Measurements from ENCODE around the gene CYP2W1.

The CYP2W1 gene

GRCh38 chr7:990352-990932 lies 7.5 kb downstream of the CYP2W1 start:
- Histone ChIP-seq H3K27ac (ENCODE audit: extremely low read depth, low read depth, low read length) (no peak overlapping the region), H3K4me3 (ENCODE audit: low read depth, low read length) (no peak overlapping the region), H3K9me3 (ENCODE audit: control insufficient read depth, insufficient read depth, low read depth, low read length) (no peaks in the 10 kb centered on the region), H3K4me1 (ENCODE audit: control insufficient read depth, insufficient read depth, low read length) (no peaks in the 10 kb centered on the region; the same call in 1 of the 2 replicates), H3K36me3 (ENCODE audit: control insufficient read depth in 2 of 2, insufficient read depth in 1 of 2, low read length in 2 of 2) (no peaks in the 10 kb centered on the region)
- TF ChIP-seq ZBTB21 (tag by site-specific recombination; IDR thresholded peaks at IDR 0.05) = no peak
- no peak for TF ChIP-seq ZNF24 (tag by site-specific recombination; IDR thresholded peaks at IDR 0.05)
- TF ChIP-seq ZNF488 (tag by site-specific recombination; IDR thresholded peaks at IDR 0.05) = no peak
- no peak for TF ChIP-seq ZNF140 (tag by site-specific recombination; IDR thresholded peaks at IDR 0.05)
- TF ChIP-seq ZNF596 (tag by site-specific recombination; IDR thresholded peaks at IDR 0.05) = no peak
- no peak for TF ChIP-seq ZNF473 (tag by site-specific recombination; IDR thresholded peaks at IDR 0.05)
- TF ChIP-seq ZNF221 (tag by site-specific recombination; IDR thresholded peaks at IDR 0.05; ENCODE audit: borderline replicate concordance) = no peak
- no peak for TF ChIP-seq PRDM2 (tag by site-specific recombination; IDR thresholded peaks at IDR 0.05; ENCODE audit: borderline replicate concordance)
- no peak for TF ChIP-seq ZNF692 (tag by site-specific recombination; IDR thresholded peaks at IDR 0.05)
- TF ChIP-seq KLF7 (tag by site-specific recombination; IDR thresholded peaks at IDR 0.05; ENCODE audit: borderline replicate concordance) = no peak
- TF ChIP-seq ZBTB1 (tag by site-specific recombination; IDR thresholded peaks at IDR 0.05) = no peak
- no peak for TF ChIP-seq GLI2 (tag by site-specific recombination; IDR thresholded peaks at IDR 0.05; ENCODE audit: borderline replicate concordance, low read depth)
- TF ChIP-seq BCL11B (tag by site-specific recombination; IDR thresholded peaks at IDR 0.05; ENCODE audit: low read depth) = no peak
- no peak for TF ChIP-seq ZNF362 (tag by site-specific recombination; IDR thresholded peaks at IDR 0.05)
- CTCF ChIA-PET = interaction anchor here (1.0 to 7.4 kb wide), 3 partner anchors 75 to 219 kb away, joined by 3 to 106 read pairs (median 9); no protein-coding TSS in a partner anchor
- POLR2A ChIA-PET = interaction anchor here (0.7 kb wide), 1 partner anchor 187 kb away, joined by 3 read pairs; no protein-coding TSS in a partner anchor

Measured in HEK293 (cell line).